ENCODE results near the gene EXD3. TPM values are rescaled to one million over a fixed set of nuclear protein-coding genes. Genes with fewer than 3 reads are reported as not detected.
A peak's percentile ranks its signal among the peaks of the same experiment; 100 is the strongest.

The EXD3 gene
- total and polyA plus RNA-seq, 8 donors, result 12.9 to 105 (median 24.0) TPM

- peaks cover 21 to 49% (median 38%) of the 10 kb centered on the region in 4 donors for H3K4me1 ChIP-seq
- TF ChIP-seq EP300 (IDR thresholded peaks at IDR 0.05) (no peak), POLR2AphosphoS5 (IDR thresholded peaks at IDR 0.05) (no peak)
- H3K27me3 ChIP-seq, result peaks cover 0 to 4% (median 0%) of the 10 kb centered on the region in 3 donors
- peak overlapping the region in 3 of 5 donors; percentile 18 to 55 (median 33) for H3K27ac ChIP-seq
- H3K9me3 ChIP-seq, result no peaks in the 10 kb centered on the region
- H3K36me3 ChIP-seq, result peaks cover 3 to 40% (median 19%) of the 10 kb centered on the region in 4 donors
- WGBS, 5 donors, result 60 to 77% (median 73%) methylated on average over 15 to 52 of the region's 52 CpGs
- DNase-seq, result peak; percentile 66 to 75
- intact Hi-C loops (cut with DNase I; ENCODE audit: low total_unique reads), result no loop called here
- H3K4me3 ChIP-seq, result peak overlapping the region in 2 of 4 donors; percentile 7 to 32
Measured at GRCh38 chr9:137461663-137462395, 38.9 kb upstream of the EXD3 start.

DNA sequence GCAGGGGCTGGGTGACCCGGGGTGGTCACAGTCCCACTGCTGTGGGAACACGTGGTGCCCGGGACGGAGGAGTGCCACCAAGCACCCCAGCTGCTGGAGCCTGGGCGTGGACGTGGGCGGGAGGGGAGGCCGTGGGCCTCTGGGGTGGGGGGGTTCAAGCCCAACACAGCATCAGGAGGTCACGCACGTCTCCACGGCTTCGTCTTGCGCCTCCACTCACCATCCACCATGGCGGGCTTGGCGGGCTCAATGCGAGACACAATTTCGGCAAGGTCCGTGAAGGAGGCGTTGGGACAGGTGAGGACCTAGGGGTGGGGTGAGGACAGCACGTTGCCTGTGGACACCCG lies 38.3 kb upstream of the EXD3 start:
- intact Hi-C loops (cut with DNase I; ENCODE audit: low total_unique reads), result no loop called here
- DNase-seq, result no peak
- no peaks in the 10 kb centered on the region for H3K9me3 ChIP-seq

GRCh38 chr9:137460363-137461315 lies 37.7 kb upstream of the EXD3 start:
- intact Hi-C loops (cut with DNase I; ENCODE audit: low total_unique reads), result no loop called here
- H3K36me3 ChIP-seq, result peaks cover 5 to 52% (median 28%) of the 10 kb centered on the region in 4 donors
- no peak for TF ChIP-seq POLR2AphosphoS5 (IDR thresholded peaks at IDR 0.05)
- TF ChIP-seq, protein P1, sequence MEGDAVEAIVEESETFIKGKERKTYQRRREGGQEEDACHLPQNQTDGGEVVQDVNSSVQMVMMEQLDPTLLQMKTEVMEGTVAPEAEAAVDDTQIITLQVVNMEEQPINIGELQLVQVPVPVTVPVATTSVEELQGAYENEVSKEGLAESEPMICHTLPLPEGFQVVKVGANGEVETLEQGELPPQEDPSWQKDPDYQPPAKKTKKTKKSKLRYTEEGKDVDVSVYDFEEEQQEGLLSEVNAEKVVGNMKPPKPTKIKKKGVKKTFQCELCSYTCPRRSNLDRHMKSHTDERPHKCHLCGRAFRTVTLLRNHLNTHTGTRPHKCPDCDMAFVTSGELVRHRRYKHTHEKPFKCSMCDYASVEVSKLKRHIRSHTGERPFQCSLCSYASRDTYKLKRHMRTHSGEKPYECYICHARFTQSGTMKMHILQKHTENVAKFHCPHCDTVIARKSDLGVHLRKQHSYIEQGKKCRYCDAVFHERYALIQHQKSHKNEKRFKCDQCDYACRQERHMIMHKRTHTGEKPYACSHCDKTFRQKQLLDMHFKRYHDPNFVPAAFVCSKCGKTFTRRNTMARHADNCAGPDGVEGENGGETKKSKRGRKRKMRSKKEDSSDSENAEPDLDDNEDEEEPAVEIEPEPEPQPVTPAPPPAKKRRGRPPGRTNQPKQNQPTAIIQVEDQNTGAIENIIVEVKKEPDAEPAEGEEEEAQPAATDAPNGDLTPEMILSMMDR (IDR thresholded peaks at IDR 0.05), result no peak
- TF ChIP-seq EP300 (IDR thresholded peaks at IDR 0.05), result no peak
- no peak for TF ChIP-seq POLR2A (IDR thresholded peaks at IDR 0.05)
- no peak overlapping the region for H3K4me3 ChIP-seq
- H3K9me3 ChIP-seq, result no peaks in the 10 kb centered on the region
- 90 to 97% (median 95%) methylated on average over 13 to 31 of the region's 31 CpGs for WGBS, 5 donors
- peaks cover 0 to 4% (median 0%) of the 10 kb centered on the region in 3 donors for H3K27me3 ChIP-seq
- peaks cover 21 to 59% (median 42%) of the 10 kb centered on the region in 4 donors for H3K4me1 ChIP-seq
- no peak overlapping the region for H3K27ac ChIP-seq
- peak in 1 of 2 donors; percentile 18 for DNase-seq

More for the DNA sequence above, 38.3 kb upstream of the EXD3 start:
- 91 to 93% (median 92%) methylated on average over 18 to 21 of the region's 21 CpGs for WGBS, 5 donors
- Histone ChIP-seq H3K27me3 (peaks cover 0 to 4% (median 0%) of the 10 kb centered on the region in 3 donors), H3K36me3 (peaks cover 5 to 46% (median 23%) of the 10 kb centered on the region in 4 donors), H3K4me1 (peaks cover 21 to 54% (median 42%) of the 10 kb centered on the region in 4 donors), H3K4me3 (peak overlapping the region in 1 of 4 donors; percentile 32), H3K27ac (peak overlapping the region in 3 of 5 donors; percentile 18 to 55 (median 33))
- TF ChIP-seq, protein P1 (IDR thresholded peaks at IDR 0.05), result no peak
- TF ChIP-seq POLR2AphosphoS5 (IDR thresholded peaks at IDR 0.05) (no peak), EP300 (IDR thresholded peaks at IDR 0.05) (no peak), POLR2A (IDR thresholded peaks at IDR 0.05) (no peak)

DNA sequence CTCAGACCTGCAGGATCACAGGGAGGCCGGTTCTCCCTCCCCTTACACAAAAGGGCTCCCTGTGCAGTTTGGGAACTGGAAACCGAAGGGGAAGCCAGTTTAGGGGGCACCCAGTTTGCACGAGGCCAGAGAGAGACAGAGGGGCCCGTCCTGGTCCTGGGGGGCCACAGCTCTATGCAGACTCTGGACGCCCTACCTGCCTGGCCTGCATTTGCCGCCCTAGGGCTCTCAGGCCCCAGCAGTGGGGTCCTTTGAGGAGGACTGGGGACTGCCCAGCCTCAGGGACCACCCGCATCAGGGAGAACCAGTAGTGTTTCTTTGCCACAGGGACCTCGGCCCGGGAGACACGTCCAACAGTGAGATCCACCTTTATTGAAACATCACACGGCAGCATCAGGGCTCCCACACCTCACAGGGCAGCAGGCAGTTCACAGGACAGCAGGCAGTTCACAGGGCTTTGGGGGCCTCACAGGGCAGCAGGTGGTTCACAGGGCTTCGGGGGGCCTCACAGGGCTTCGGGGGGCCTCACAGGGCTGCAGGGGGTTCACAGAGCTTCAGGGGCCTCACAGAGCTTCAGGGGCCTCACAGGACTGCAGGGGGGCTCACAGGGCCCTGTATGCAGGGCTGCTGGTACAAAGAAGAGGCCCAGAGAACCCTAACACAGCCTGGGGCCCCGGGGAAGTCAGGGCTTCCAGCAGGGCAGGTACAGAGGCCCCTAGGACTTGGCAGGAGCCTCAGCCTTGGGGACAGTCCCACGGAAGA lies 36.8 kb upstream of the EXD3 start:
- no peak for DNase-seq
- 26 to 50% (median 42%) methylated on average over 10 to 15 of the region's 15 CpGs for WGBS, 5 donors

More for the DNA sequence above, 36.8 kb upstream of the EXD3 start:
- Histone ChIP-seq H3K9me3 (no peaks in the 10 kb centered on the region), H3K4me3 (peak overlapping the region; percentile 62 to 70 (median 68)), H3K4me1 (peaks cover 27 to 68% (median 49%) of the 10 kb centered on the region in 4 donors), H3K27me3 (peaks cover 0 to 4% (median 0%) of the 10 kb centered on the region in 3 donors), H3K36me3 (peaks cover 5 to 59% (median 32%) of the 10 kb centered on the region in 4 donors), H3K27ac (peak overlapping the region; percentile 40 to 88 (median 79))
- intact Hi-C loops (cut with DNase I; ENCODE audit: low total_unique reads), result no loop called here
- TF ChIP-seq POLR2A (IDR thresholded peaks at IDR 0.05) (no peak), POLR2AphosphoS5 (IDR thresholded peaks at IDR 0.05) (no peak), EP300 (IDR thresholded peaks at IDR 0.05) (no peak)
- TF ChIP-seq, protein P1 (IDR thresholded peaks at IDR 0.05), result no peak

Measured in stomach (tissue), 9 donors.